ENCODE measurements around the gene ZNF143. TPM values are rescaled to one million over a fixed set of nuclear protein-coding genes. Genes with fewer than 3 reads are reported as not detected.
A peak's percentile ranks its signal among the peaks of the same experiment; 100 is the strongest.

The ZNF143 gene
- total and polyA plus RNA-seq, 2 of the 13 experiments (the other 11 are each of a cell fraction or from before 2014, with no cell fraction given), result 22.4 to 35.6 TPM

- TF ChIP-seq KIAA2018 (CRISPR knock-in tag; IDR thresholded peaks at IDR 0.05; ENCODE audit: borderline replicate concordance) (no peak), ZNF276 (CRISPR knock-in tag; IDR thresholded peaks at IDR 0.05; ENCODE audit: low read depth) (no peak), AGO2 (optimal IDR thresholded peaks at IDR 0.05; ENCODE audit: low read depth, low read length) (peak; percentile 99), NR2F2 (IDR thresholded peaks at IDR 0.05; ENCODE audit: borderline replicate concordance, low read depth) (no peak; the same call in 1 of the 2 replicates), PBX3 (CRISPR knock-in tag; IDR thresholded peaks at IDR 0.05; ENCODE audit: borderline replicate concordance) (no peak; the same call in 1 of the 2 replicates), MTERF4 (CRISPR knock-in tag; IDR thresholded peaks at IDR 0.05) (0 out of 2 replicates have a peak, but pooled peaks have one; percentile 27), CBX5 (CRISPR knock-in tag; IDR thresholded peaks at IDR 0.05; ENCODE audit: borderline replicate concordance) (no peak), HDAC6 (IDR thresholded peaks at IDR 0.05; ENCODE audit: low read depth, low read length) (no peak), ZNF776 (CRISPR knock-in tag; IDR thresholded peaks at IDR 0.05) (0 out of 2 replicates have a peak, but pooled peaks have one; percentile 56), NPAS2 (CRISPR knock-in tag; IDR thresholded peaks at IDR 0.05; ENCODE audit: borderline replicate concordance) (no peak), PATZ1 (CRISPR knock-in tag; IDR thresholded peaks at IDR 0.05) (peak; percentile 50), GLI4 (CRISPR knock-in tag; IDR thresholded peaks at IDR 0.05; ENCODE audit: borderline replicate concordance) (no peak), SMAD9 (CRISPR knock-in tag; IDR thresholded peaks at IDR 0.05) (no peak)
Observed at GRCh38 chr11:9461063-9461759, 399 bp downstream of the ZNF143 start (continued).
